ENCODE measurements around the gene ZNF275.
"Not testable (repeated sequence)": the region's sequence is repeated elsewhere in the genome, so short reads cannot be mapped to it uniquely, and the experiment has no call there.

ZNF275 gene

DNA sequence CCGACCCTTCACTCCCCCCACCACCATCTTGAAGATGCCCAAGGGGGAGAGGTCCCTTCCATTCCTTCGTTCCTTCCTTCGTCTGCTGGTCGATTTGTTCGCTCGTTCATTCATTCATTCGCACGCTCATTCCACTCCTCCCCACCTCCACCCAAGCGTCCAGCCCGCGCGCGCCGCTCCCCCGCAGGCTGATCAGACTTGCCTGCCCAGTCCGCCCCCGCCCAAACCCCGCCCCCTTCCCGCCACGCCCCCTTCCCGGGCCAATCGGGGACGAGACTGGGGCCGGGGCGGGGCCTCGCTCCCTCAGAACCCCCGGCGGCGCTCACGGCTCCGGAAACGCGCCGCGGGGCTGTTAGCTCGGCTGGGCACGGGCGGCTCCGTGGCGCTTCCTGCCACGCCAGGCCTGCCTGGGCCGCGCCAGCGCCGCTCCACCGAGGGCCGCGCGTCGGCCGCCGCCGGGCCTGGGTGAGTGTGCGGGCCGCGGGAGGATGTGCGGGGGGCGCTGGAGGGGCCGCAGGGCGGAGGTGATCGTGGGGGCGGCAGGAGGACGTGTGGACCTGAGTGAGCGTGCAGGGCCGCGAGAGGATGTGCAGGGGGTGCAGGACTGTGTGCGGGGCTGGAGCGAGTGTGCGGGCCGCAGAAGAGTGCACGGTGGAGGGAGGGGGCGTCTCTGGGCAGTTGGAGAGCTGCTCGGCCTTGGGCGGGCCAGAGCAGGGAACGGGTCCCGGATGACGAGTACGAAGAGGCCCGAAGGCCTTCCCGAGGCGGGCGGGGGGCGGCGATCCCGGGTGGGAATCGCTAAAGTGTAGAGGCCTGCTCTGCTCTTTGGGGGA lies at the start of gene ZNF275:
TSS of gene ZNF275 (plus strand) at position 333 of the 833 bp plus-strand sequence. CDS start 2,527 bp downstream, outside the sequence.
- DNase-seq: peak; percentile 30

DNA sequence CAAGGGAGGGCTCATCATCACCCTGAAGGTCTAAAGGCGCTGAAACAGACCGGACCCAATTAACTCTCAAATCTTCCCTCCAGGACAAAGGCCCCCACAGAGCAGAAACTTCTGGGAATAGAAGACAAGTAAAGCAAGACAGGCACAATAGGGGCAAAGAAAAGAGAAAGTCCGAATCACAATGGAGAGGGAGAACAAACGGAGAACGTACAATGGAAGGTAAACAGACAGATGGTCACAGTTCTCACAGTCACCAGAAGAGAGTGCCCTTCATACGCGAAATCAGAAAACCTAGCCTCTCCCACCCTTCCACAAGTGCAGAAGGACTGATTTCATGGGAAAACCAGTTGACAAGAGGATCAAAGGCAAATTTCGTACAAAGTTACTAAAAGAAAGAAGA lies 48.3 kb upstream of the ZNF275 start:
- DNase-seq: not testable (repeated sequence)

GRCh38 chrX:153288807-153289206 lies 45.1 kb upstream of the ZNF275 start:
- not testable (repeated sequence) for DNase-seq

DNA sequence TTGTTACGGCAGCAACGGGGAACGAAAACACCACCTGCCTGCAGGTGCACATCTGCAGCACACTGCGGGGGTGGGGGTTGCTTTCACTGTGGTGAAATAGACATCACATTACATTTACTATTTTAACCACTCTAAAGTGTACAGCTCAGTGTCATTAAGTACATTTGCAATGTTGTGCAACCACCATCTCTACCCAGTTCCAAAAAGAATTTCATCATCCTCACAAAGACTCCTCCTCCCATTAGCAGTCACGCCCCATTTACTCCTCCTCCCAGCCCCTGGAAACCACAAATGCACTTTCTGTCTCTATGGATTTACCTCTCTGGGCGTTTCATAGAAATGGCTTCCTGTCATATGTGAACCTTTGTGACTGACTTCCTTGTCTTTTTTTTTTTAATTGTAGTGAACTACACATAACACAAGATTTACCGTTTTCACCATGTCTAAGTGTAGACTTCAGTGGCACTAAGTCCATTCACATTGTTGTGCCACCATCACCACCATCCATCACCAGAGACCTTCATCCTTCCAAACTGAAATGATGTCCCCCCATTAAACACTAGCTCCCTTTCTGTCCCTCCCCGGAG lies 40.4 kb upstream of the ZNF275 start:
- not testable (repeated sequence) for DNase-seq

GRCh38 chrX:153297376-153297775 lies 36.6 kb upstream of the ZNF275 start:
- DNase-seq: no peak

DNA sequence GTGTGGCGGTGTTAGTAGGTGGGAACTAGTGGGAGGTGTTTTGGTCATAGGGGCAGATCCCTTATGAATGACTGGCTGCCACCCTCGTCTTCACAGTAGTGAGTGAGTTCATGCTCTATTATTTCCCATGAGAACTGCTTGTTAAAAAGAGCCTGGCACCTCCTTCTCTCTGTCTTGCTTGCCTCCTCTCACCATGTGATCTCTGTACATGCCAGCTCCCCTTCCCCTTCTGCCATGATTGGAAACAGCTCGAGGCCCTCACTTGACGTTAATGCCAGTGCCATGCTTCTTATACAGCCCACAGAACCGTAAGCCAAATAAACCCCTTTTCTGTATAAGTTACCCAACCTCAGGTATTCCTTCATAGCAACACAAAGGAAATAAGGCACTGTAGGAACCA lies 34.1 kb upstream of the ZNF275 start:
- no peak for DNase-seq

DNA sequence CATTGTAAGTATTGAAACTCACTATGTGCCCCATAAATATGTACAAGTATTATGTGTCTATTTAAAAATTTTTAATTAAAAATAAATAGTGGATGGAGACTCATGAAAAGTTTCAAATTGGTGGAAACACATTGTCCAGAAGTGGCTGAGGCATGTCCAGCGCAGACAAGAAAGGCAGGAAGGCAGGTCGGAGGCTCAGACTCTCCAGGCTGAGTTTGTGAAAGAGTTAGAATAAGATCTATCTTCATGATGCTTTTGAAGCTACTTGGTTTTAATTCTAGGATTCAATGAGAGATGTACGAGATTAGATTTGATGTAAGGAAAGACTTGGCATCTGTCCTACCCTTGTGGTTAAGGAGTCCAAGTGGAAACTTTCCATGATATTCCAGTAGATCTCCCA lies 32.2 kb upstream of the ZNF275 start:
- DNase-seq: no peak

GRCh38 chrX:153302796-153303195 lies 31.2 kb upstream of the ZNF275 start:
- DNase-seq: no peak

DNA sequence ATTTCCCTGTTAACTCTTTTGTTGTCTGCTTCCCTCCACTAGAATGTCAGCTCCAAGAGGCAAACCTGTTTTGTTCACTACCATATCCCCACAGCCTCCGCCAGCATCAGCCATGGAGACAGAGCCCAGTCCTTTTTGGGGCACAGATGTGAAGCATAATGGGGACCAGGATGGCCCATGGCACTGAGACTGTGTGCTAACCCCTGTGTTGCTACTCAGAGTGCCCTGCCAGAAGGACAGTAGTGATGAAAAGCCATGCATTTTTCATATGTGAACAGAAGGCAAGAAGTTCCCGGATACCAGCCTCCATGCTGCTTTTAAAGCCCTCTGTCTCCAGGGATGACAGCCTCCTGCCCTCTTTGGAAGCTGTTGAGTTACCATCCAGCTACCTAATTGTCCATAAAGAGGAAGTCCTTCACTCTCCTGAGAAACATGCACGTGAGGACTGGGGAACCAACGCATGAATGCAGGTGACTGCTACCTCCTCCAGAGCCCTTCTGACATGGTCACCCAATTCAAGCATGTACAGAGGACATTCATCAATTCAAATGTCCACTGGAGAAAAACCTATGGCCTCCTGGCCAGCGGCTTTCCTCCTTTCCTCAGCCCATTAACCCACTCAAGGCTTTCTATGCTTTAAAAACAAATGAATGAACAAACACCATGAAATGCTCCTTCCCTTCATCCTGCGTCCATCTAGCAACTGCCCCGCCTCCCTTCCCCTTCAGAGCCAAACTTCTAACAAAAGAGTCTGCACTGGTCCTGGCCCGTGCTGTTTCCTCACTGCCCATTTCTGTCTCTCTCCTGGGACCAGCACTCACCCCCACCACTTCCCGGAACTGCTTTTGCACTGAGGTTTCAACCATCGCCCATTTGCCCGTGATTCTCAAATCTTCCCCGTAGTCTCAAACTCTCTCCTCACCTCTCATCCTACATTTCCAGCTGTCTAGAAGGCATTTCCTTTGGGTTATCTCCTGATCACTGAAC lies 30.4 kb upstream of the ZNF275 start:
- DNase-seq: no peak

DNA sequence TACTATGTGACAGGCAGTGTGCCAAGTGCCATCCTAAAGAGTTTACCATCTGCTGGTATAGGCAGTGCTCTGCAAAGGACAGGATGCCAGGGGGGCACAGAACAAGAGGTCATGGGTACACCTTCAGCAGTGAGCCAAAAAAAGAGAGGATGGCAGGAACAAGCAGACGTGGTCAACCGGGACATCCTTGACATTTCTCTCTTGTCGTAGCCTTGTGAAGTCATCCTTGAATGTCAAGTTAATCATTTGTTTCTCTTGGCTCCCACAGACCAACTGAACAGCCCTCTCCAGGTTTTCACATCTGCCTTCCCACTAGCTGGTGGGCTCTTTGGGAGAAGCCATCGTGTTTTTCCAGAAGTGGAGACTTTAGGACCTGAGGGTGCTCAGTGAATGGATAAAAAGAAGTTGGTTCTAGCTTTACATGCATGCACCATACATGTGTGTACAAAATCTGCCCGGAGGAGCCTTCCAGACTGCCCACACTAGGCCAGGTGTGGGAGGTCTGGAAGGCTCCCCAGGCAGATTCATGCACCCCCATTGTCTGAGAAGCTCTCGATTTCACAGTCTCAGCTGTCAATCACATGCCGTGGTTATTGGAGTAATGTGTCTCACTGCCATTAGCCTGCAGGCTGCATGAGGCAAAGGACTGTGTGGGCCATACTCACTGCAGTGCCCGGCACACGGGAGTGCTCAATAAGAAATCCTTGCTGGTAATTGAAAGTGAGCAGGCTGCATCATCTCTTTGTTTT lies 28.8 kb upstream of the ZNF275 start:
- no peak for DNase-seq

DNA sequence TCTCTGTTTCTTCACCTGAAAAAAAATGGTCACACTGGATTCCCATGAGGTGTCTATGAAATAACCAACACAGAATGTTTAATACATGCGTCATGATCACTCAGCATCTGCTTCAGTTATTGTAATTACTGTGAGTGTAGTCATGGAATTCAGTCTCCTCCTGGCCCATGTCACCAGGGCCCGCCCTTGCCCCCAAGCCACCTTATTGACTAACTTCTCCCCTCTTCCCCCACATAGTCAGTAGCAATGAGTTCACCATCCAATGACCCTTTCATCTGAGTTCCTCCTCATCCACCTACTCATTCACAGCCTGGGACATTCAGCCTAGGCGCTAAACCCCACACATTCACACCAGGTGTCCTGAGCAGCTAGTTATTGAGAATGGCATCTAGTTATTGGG lies 28.0 kb upstream of the ZNF275 start:
- DNase-seq: no peak

DNA sequence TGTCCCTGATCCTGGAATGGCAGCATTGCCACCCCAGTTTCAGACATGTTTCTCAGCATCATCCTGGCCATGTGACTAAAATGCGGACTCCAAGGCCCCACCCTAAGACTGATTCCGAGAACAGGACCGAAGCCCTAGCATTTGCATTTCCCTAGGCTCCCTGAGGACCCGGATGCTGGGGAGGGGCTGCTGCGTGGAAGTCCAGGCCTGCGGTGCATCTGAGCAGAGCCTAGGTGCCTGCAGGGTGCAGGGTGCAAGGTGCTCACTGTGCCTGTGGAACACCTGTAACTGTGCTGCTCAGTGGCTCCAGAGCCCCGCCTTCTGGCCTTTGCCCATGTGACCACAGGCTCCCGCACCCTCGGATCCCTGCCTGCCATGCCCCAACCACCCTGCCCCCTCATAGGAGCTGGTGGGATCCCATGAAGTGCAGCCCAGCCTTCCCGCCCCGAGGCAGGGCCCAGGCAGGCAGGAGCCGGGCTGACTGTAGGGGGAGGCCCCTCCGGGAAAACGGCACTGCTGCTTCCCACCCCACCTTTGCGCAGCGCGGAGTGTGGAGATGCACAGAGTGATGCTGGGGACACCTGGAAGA lies 27.3 kb upstream of the ZNF275 start:
- DNase-seq: no peak

DNA sequence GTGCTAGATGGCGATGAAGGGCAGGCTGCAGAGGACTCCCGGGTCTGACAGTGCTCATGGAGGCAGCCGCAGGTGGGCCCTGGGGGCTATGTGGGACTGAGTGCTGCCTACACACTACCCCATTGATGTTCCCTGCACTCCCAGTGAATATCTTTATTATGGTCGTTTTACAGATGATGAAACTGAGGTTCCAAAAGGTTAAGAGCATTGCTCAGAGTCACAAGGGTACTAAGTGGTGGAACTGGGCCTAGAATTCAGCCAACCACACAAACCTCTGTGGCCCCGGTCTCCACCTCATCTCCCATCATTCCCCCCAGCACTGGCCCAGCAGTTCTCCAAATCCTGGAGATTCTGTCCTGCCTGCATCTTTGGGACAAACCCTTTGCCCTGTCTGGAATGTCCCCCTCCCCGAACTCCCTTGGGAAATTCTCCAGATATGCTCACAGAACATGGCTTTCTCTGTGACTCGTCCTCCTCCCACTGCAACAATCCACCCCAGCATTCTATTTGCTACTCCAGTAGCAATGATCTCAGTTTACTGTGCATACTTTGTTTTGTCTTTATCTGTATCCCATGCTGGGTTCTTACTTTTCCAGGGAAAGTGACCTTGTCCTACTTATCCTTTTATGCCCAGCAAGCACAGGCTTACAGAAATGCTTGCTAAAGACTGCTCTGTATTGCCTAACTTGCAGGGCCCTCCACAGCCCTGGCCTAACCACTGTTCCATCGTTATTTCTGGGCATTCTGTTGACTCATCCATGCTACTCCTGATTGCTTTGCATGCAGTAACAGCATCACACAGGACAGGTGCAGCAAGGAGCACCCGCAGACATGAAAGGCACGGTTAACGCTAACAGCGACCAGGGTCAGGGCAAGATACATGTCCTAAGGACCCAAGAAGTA lies 26.4 kb upstream of the ZNF275 start:
- DNase-seq: no peak

DNA sequence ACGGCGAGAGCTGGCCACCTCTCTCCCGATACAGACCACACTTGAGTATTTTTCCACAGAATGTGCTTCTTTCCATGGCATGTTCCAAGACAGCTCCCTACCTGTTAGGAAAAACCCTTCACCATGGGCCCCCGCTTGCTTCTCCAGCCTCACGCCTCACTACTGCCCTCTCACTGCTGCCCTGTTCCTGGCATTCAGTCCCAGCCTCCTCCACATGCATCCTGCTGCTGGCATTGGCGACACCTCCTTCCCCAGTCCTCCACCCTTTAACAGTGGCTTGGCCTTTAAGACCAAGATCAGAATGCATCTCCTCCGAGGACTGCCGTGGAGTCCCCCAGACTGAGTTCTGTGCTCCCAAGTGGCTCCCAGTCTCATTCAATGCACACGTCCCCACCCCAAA lies 23.1 kb upstream of the ZNF275 start:
- no peak for DNase-seq

DNA sequence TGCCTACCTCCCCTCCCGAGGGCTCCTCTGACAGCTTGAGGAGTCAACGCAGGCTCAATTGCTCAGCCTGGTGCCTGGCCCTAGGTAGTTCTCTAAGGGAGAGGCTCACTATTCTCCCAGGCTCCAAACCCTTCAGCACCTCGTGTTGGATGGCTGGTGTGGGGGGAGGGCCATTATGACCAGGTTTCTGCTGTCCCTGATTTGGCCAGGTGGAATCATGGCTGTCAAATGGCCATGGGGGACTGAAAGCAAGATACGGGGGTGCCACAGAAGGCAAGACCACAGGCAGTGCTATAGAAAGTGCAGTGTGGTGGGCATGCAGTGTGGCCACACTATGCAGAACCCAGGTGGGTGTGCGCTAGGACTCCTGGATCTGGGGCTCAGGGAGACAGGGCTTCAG lies 21.9 kb upstream of the ZNF275 start:
- no peak for DNase-seq

GRCh38 chrX:153312842-153313241 lies 21.1 kb upstream of the ZNF275 start:
- no peak for DNase-seq

- DNase-seq: no peak
These were observed 16.6 kb upstream of the ZNF275 start for GRCh38 chrX:153317306-153317705.

DNA sequence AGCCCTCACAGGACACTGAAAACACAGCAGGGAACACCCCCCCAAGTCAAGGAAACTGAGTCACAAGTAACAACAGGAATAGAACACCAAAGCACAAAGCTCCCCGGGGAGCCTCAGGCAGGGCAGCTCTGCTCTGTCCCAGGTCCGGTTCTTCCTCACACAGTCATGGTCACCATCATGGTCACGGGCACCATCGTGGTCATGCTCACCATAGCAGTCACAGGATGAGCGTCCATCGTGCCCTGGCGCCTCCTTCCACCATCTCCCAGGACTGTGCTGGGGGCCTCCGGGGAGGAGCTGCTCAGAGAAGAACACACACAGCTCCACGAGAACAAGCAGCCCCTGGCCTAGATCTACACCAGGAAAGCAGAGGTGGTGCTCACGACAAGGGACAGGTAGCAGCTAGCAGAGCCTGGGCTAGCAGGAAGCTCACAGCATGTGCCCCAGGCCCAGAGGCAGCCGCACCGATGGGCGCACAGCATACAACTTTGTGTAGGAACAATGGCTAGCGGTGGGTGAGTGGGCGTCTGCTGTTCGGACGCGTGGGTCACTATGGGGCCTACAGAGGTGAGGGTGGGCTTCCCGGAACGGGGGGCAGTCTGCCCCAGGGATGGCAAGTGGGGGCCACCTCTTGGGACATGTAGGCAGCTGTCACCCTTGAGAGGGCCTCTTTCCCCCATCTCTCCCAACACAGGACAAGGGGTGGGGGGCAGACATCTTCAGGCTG lies 15.8 kb upstream of the ZNF275 start:
- no peak for DNase-seq

DNA sequence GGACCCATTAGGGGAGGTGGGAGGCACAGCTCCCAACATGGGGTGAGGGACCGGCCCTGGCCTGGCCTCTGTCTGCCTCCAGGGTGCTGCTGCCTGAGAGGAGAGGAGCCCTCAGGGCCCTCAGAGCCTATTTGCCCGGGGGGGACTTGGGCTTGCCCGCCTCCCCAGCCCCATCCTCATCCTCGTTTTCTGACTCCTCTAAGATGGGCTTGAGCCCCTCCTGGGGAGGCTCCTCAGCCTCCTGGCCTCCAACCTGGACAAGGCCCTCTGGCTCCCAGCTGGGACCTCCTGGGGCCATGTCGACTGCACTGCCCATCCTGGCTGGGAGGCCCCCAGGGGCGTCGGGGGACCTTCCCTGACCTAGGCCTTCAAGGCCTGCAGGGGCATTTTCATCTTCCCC lies 15.1 kb upstream of the ZNF275 start:
- DNase-seq: no peak

- no peak for DNase-seq
These were observed 14.5 kb upstream of the ZNF275 start for GRCh38 chrX:153319295-153320046.
